H1 (cell line): ENCODE results near the gene PRRT1. TPM values are rescaled to one million over a fixed set of nuclear protein-coding genes. Genes with fewer than 3 reads are reported as not detected.

Experiments used
- CTCF ChIA-PET: fragments of 300-600 bp; sonication (Branson Sonifier 250); formaldehyde crosslinking; loops from one replicate; lab custom pipeline; 2021; ENCODE audit not compliant: partially characterized antibody; lab: Charles Lee
- POLR2A ChIA-PET: fragments of 300-600 bp; sonication (Branson Sonifier 250); formaldehyde crosslinking; loops from one replicate; lab custom pipeline; 2021; ENCODE audit warnings: inconsistent platforms; ENCODE audit not compliant: partially characterized antibody; lab: Charles Lee
- DNase-seq, 2 experiments: peaks; one replicate each; pipeline versions ENCODE4 v3.0.0 to v3.0.0-alpha.2; 2010 to 2022; ENCODE audit warnings: low spot score in 2 of 2, low read depth in 1 of 2, mixed read lengths in 1 of 2
- FAIRE-seq: peaks from 2 replicates; lab custom pipeline; 2011; peaks lifted over from hg19 to GRCh38; lab: Jason Lieb, UNC
- H2AFZ ChIP-seq: 2 replicates; pipeline ENCODE4 v1.8.1; 2012; ENCODE audit warnings: low read length, inconsistent platforms
- H2AK5ac ChIP-seq: 2 replicates; pipeline ENCODE4 v1.6.1; 2013; ENCODE audit warnings: low read depth, low read length
- H2BK120ac ChIP-seq: replicated peaks from 2 replicates; pipeline ENCODE3; 2013; ENCODE audit warnings: low read depth, low read length, inconsistent platforms
- H2BK12ac ChIP-seq: 2 replicates; pipeline ENCODE4 v1.6.1; 2013; ENCODE audit warnings: low read depth, low read length
- H2BK15ac ChIP-seq: 2 replicates; pipeline ENCODE4 v1.6.1; 2013; ENCODE audit warnings: low read length
- H2BK20ac ChIP-seq: 2 replicates; pipeline ENCODE4 v1.6.1; 2013; ENCODE audit warnings: low read length
- H2BK5ac ChIP-seq: 2 replicates; pipeline ENCODE4 v1.6.1; 2013; ENCODE audit warnings: low read depth, low read length
- H3K14ac ChIP-seq: 2 replicates; pipeline ENCODE4 v1.6.1; 2013; ENCODE audit warnings: inconsistent platforms; ENCODE audit not compliant: insufficient read length
- H3K18ac ChIP-seq: 2 replicates; pipeline ENCODE4 v1.6.1; 2013; ENCODE audit warnings: low read length; ENCODE audit errors: extremely low read depth
- H3K23ac ChIP-seq: 2 replicates; pipeline ENCODE4 v1.6.1; 2013; ENCODE audit warnings: inconsistent platforms; ENCODE audit not compliant: insufficient read length
- H3K23me2 ChIP-seq: 2 replicates; pipeline ENCODE4 v1.6.1; 2013; ENCODE audit warnings: low read depth, low read length
- H3K27ac ChIP-seq: 2 replicates; pipeline ENCODE4 v1.6.1; 2011; ENCODE audit warnings: low read depth, low read length, inconsistent platforms
- H3K27me3 ChIP-seq, 4 experiments: replicated peaks in 1 of 4; 1 replicate in 1 of 4; 2 replicates in 3 of 4; pipeline versions ENCODE4 v1.6.1 to v1.8.1; 2011 to 2013; ENCODE audit warnings: low read length in 3 of 4, mild to moderate bottlenecking in 3 of 4, inconsistent platforms in 2 of 4, mixed read lengths in 2 of 4, moderate library complexity in 1 of 4; ENCODE audit not compliant: control insufficient read depth in 3 of 4, insufficient read depth in 3 of 4; ENCODE audit errors: extremely low read depth in 1 of 4
- H3K36me3 ChIP-seq, 4 experiments: 2 replicates each; pipeline versions ENCODE4 v1.6.1 to v1.8.1; 2011 to 2013; ENCODE audit warnings: mild to moderate bottlenecking in 4 of 4, low read length in 3 of 4, moderate library complexity in 2 of 4, control low read depth in 1 of 4, inconsistent platforms in 1 of 4; ENCODE audit not compliant: insufficient read depth in 4 of 4, control insufficient read depth in 2 of 4
- H3K4ac ChIP-seq: replicated peaks from 2 replicates; pipeline ENCODE3; 2013; ENCODE audit warnings: low read length, low read depth, mixed read lengths, inconsistent platforms; ENCODE audit not compliant: insufficient read length
- H3K4me1 ChIP-seq, 4 experiments: replicated peaks in 1 of 4; 1 replicate in 1 of 4; 2 replicates in 3 of 4; pipeline versions ENCODE4 v1.6.1 to v1.8.1; 2011 to 2013; ENCODE audit warnings: low read length in 3 of 4, inconsistent platforms in 2 of 4, mixed read lengths in 1 of 4; ENCODE audit not compliant: insufficient read depth in 4 of 4, control insufficient read depth in 3 of 4
- H3K4me2 ChIP-seq, 2 experiments: 2 replicates each; pipeline versions ENCODE4 v1.6.1 to v1.8.1; 2011 to 2013; ENCODE audit warnings: low read depth in 2 of 2, low read length in 2 of 2, control low read depth in 1 of 2, inconsistent platforms in 1 of 2, mild to moderate bottlenecking in 1 of 2; ENCODE audit not compliant: insufficient read depth in 1 of 2
- H3K4me3 ChIP-seq, 4 experiments: fragments of 200-600, 300-600 bp in 1 of 4; sonication (generic), shearing (Covaris generic), sonication (Bioruptor Twin) in 1 of 4; 2 replicates each; pipeline versions ENCODE4 v1.5.1 to v1.8.1; 2011 to 2016; ENCODE audit warnings: low read length in 4 of 4, low read depth in 3 of 4, control low read depth in 2 of 4, inconsistent platforms in 2 of 4, mild to moderate bottlenecking in 2 of 4, mixed read lengths in 1 of 4, moderate library complexity in 1 of 4; ENCODE audit not compliant: insufficient read depth in 2 of 4; ENCODE audit errors: extremely low read depth in 1 of 4
- H3K56ac ChIP-seq: replicated peaks from 2 replicates; pipeline ENCODE3; 2013; ENCODE audit warnings: low read depth, mild to moderate bottlenecking, mixed read lengths, low read length, inconsistent platforms; ENCODE audit not compliant: insufficient read length
- H3K79me1 ChIP-seq: 2 replicates; pipeline ENCODE4 v1.6.1; 2013; ENCODE audit warnings: low read depth, low read length, control low read depth
- H3K79me2 ChIP-seq, 2 experiments: 2 replicates each; pipeline versions ENCODE4 v1.6.1 to v1.8.1; 2012 to 2013; ENCODE audit warnings: low read length in 2 of 2, mild to moderate bottlenecking in 2 of 2, inconsistent platforms in 1 of 2; ENCODE audit not compliant: insufficient read depth in 2 of 2, control insufficient read depth in 1 of 2
- H3K9ac ChIP-seq, 4 experiments: replicated peaks in 1 of 4; 1 replicate in 1 of 4; 2 replicates in 3 of 4; pipeline versions ENCODE4 v1.6.1 to v1.8.1; 2011 to 2013; ENCODE audit warnings: low read depth in 3 of 4, low read length in 3 of 4, control low read depth in 2 of 4, mild to moderate bottlenecking in 2 of 4, moderate library complexity in 2 of 4, inconsistent platforms in 1 of 4; ENCODE audit errors: extremely low read depth in 1 of 4
- H3K9me3 ChIP-seq, 2 experiments: 2 replicates each; pipeline versions ENCODE4 v1.6.1 to v1.8.1; 2012 to 2013; ENCODE audit warnings: mild to moderate bottlenecking in 2 of 2, moderate library complexity in 2 of 2, control low read depth in 1 of 2, inconsistent platforms in 1 of 2, low read depth in 1 of 2, low read length in 1 of 2, mixed read lengths in 1 of 2; ENCODE audit not compliant: insufficient read depth in 2 of 2
- H4K20me1 ChIP-seq, 2 experiments: replicated peaks in 1 of 2; 2 replicates each; pipeline versions ENCODE3 to v1.8.1; 2011 to 2013; ENCODE audit warnings: inconsistent platforms in 2 of 2, low read length in 2 of 2, mild to moderate bottlenecking in 1 of 2; ENCODE audit not compliant: insufficient read depth in 2 of 2, control insufficient read depth in 1 of 2
- H4K5ac ChIP-seq: 2 replicates; pipeline ENCODE4 v1.6.1; 2013; ENCODE audit warnings: low read length, low read depth, mixed read lengths, inconsistent platforms; ENCODE audit not compliant: insufficient read length
- H4K8ac ChIP-seq: 2 replicates; pipeline ENCODE4 v1.8.0; 2013; ENCODE audit warnings: mild to moderate bottlenecking, moderate library complexity, low read length, inconsistent platforms; ENCODE audit not compliant: insufficient read depth; ENCODE audit errors: extremely low read depth
- H4K91ac ChIP-seq: replicated peaks from 2 replicates; pipeline ENCODE3; 2013; ENCODE audit warnings: low read length, mixed read lengths, inconsistent platforms; ENCODE audit not compliant: insufficient read length
- BCL11A ChIP-seq, 2 experiments: IDR thresholded peaks; one replicate each; pipeline ENCODE4 v1.6.1; 2011; ENCODE audit warnings: low read depth in 2 of 2, low read length in 2 of 2, mild to moderate bottlenecking in 2 of 2
- CBX8 ChIP-seq: fragments of 300-800, 300-1000 bp; sonication (generic); IDR thresholded peaks from 2 replicates; pipeline ENCODE4 v1.7.1; 2016; ENCODE audit warnings: low read depth, low read length, borderline replicate concordance
- GTF2F1 ChIP-seq: IDR thresholded peaks from 2 replicates; pipeline ENCODE4 v1.6.1; 2012; ENCODE audit warnings: low read depth, low read length, improper control_type of control experiment, borderline replicate concordance
- HDAC6 ChIP-seq: IDR thresholded peaks from one replicate; pipeline ENCODE4 v1.7.1; 2012; ENCODE audit warnings: low read depth, mild to moderate bottlenecking, inconsistent platforms, low read length, moderate library complexity
- KDM5A ChIP-seq: fragments of 200-600 bp; IDR thresholded peaks from 2 replicates; pipeline ENCODE4 v1.7.1; 2012; ENCODE audit warnings: mild to moderate bottlenecking, low read length, inconsistent platforms, mixed read lengths
- POLR2AphosphoS5 ChIP-seq: IDR thresholded peaks from 2 replicates; pipeline ENCODE4 v1.6.1; 2011; ENCODE audit warnings: low read depth, low read length
- SIN3A ChIP-seq, 2 experiments: IDR thresholded peaks in 1 of 2; conservative IDR thresholded peaks in 1 of 2; 2 replicates each; pipeline ENCODE4 v1.6.1; 2011 to 2012; ENCODE audit warnings: low read length in 2 of 2, improper control_type of control experiment in 1 of 2, low read depth in 1 of 2, mild to moderate bottlenecking in 1 of 2
- WGBS, 2 experiments: shearing (Covaris generic) in 1 of 2; methylation state at CpG; one replicate each; pipeline versions ENCODE4 v1.1.6 to v1.1.7; 2013 to 2015; ENCODE audit warnings: low lambda C conversion rate in 2 of 2, mixed read lengths in 2 of 2, inconsistent platforms in 1 of 2, low coverage in 1 of 2, missing lambda C conversion rate in 1 of 2; ENCODE audit not compliant: insufficient replicate concordance in 2 of 2, insufficient coverage in 1 of 2, insufficient read length in 1 of 2; ENCODE audit errors: extremely low coverage in 1 of 2, missing lambda C conversion rate in 1 of 2; 5-methylcytosine and 5-hydroxymethylcytosine counted together
- polyA plus RNA-seq, 7 experiments: library from polyadenylated mRNA; depleted of rRNA in 3 of 7; stranded (reverse) in 5 of 7; unstranded in 2 of 7; fragments of >200 nt in 5 of 7; fragments of 200-250 nt in 2 of 7; gene quantifications; 1 replicate in 5 of 7; 2 replicates in 1 of 7; 4 replicates in 1 of 7; pipeline versions ENCODE4 v1.2.1 to v1.2.3, GENCODE V29; 2011 to 2013; ENCODE audit warnings: missing spikeins in 2 of 7, mixed read lengths in 2 of 7
- total RNA-seq: library from RNA; stranded (reverse); fragmentation: NEBNext Ultra II Directional; extraction: Animal tissue kit (Norgen Biotek cat#: 25700); gene quantifications from 2 replicates; pipeline ENCODE4 v1.2.1, GENCODE V29; 2021

Gene PRRT1
- total and polyA plus RNA-seq, 2 of the 8 experiments (the other 6 are each of a cell fraction or from before 2014, with no cell fraction given): 0.71 to 2.8 TPM

GRCh38 chr6:32195902-32196681 is 44.4 kb upstream of the PRRT1 start:
- Histone ChIP-seq H3K18ac (peak overlapping the region; percentile 97), H2BK5ac (peak overlapping the region; percentile 98), H2BK20ac (peak overlapping the region; percentile 61; the same call in 1 of the 2 replicates), H3K9me3 (no peaks in the 10 kb centered on the region), H3K4me1 (peaks cover 8 to 36% (median 20%) of the 10 kb centered on the region in 4 experiments), H3K27ac (peak overlapping the region; percentile 96), H3K4me3 (peak overlapping the region; percentile 66 to 97 (median 82)), H4K91ac (peak overlapping the region; percentile 97), H3K27me3 (no peaks in the 10 kb centered on the region), H2BK15ac (peak overlapping the region; percentile 89; the same call in 1 of the 2 replicates), H3K9ac (peak overlapping the region; percentile 83 to 98 (median 93)), H2BK12ac (peak overlapping the region; percentile 94), H3K14ac (no peak overlapping the region), H2BK120ac (peak overlapping the region; percentile 92), H3K79me1 (no peaks in the 10 kb centered on the region; the same call in 1 of the 2 replicates), H3K4me2 (peak overlapping the region; percentile 89 to 97), H3K56ac (peak overlapping the region; percentile 96), H4K5ac (peak overlapping the region; percentile 90), H3K79me2 (no peaks in the 10 kb centered on the region), H3K23ac (no peak overlapping the region), H2AFZ (no peak overlapping the region; the same call in 1 of the 2 replicates), H3K23me2 (peaks cover 7% of the 10 kb centered on the region; the same call in 1 of the 2 replicates), H3K4ac (peak overlapping the region; percentile 86), H2AK5ac (0 out of 2 replicates have a peak overlapping the region, but pooled peaks have one; percentile 43), H4K8ac (peak overlapping the region; percentile 98), H4K20me1 (no peaks in the 10 kb centered on the region), H3K36me3 (no peaks in the 10 kb centered on the region)
- ChIA-PET POLR2A (interaction anchor here (0.6 to 13.3 kb wide), 19 partner anchors 10 to 776 kb away, joined by 3 to 194 read pairs (median 4); partner anchors contain the start of genes AGPAT1, ATF6B, DXO and FKBPL), CTCF (interaction anchor here (0.6 to 2.6 kb wide), 10 partner anchors 16 to 520 kb away, joined by 3 to 9 read pairs (median 3); partner anchors contain the start of gene PRRT1)
- 1% methylated on average over 58 of the region's 58 CpGs; no CpG with 5 or more reads in 1 of the 2 experiments for WGBS, 2 experiments
- DNase-seq (peak; percentile 71 to 90), FAIRE-seq (no peak)
- TF ChIP-seq HDAC6: no peak
- no peak for TF ChIP-seq CBX8
- peak; percentile 93 for TF ChIP-seq POLR2AphosphoS5
- TF ChIP-seq GTF2F1: peak; percentile 8; the same call in 1 of the 2 replicates
- TF ChIP-seq KDM5A: 0 out of 2 replicates have a peak, but pooled peaks have one; percentile 32
- TF ChIP-seq SIN3A (conservative IDR thresholded peaks at IDR 0.05 in 1 of 2, IDR thresholded peaks at IDR 0.05 in 1 of 2; ENCODE audit: low read depth in 1 of 2, low read length in 2 of 2): peak in 1 of 2 experiments; percentile 64; a peak in 2 of 4 replicates
- no peak for TF ChIP-seq BCL11A (IDR thresholded peaks at IDR 0.05; ENCODE audit: low read depth in 2 of 2, low read length in 2 of 2)
